H1 (cell line): ENCODE data around the gene VPS35L. TPM values are rescaled to one million over a fixed set of nuclear protein-coding genes. Genes with fewer than 3 reads are reported as not detected.

Experiments
- CTCF ChIA-PET: fragments of 300-600 bp; sonication (Branson Sonifier 250); formaldehyde crosslinking; loops from one replicate; lab custom pipeline; 2021; ENCODE audit not compliant: partially characterized antibody; lab: Charles Lee
- POLR2A ChIA-PET: fragments of 300-600 bp; sonication (Branson Sonifier 250); formaldehyde crosslinking; loops from one replicate; lab custom pipeline; 2021; ENCODE audit warnings: inconsistent platforms; ENCODE audit not compliant: partially characterized antibody; lab: Charles Lee
- DNase-seq, 2 experiments: peaks; one replicate each; pipeline versions ENCODE4 v3.0.0 to v3.0.0-alpha.2; 2010 to 2022; ENCODE audit warnings: low spot score in 2 of 2, low read depth in 1 of 2, mixed read lengths in 1 of 2
- FAIRE-seq: peaks from 2 replicates; lab custom pipeline; 2011; peaks lifted over from hg19 to GRCh38; lab: Jason Lieb, UNC
- H2AFZ ChIP-seq: 2 replicates; pipeline ENCODE4 v1.8.1; 2012; ENCODE audit warnings: low read length, inconsistent platforms
- H2AK5ac ChIP-seq: 2 replicates; pipeline ENCODE4 v1.6.1; 2013; ENCODE audit warnings: low read depth, low read length
- H2BK120ac ChIP-seq: replicated peaks from 2 replicates; pipeline ENCODE3; 2013; ENCODE audit warnings: low read depth, low read length, inconsistent platforms
- H2BK12ac ChIP-seq: 2 replicates; pipeline ENCODE4 v1.6.1; 2013; ENCODE audit warnings: low read depth, low read length
- H2BK15ac ChIP-seq: 2 replicates; pipeline ENCODE4 v1.6.1; 2013; ENCODE audit warnings: low read length
- H2BK20ac ChIP-seq: 2 replicates; pipeline ENCODE4 v1.6.1; 2013; ENCODE audit warnings: low read length
- H2BK5ac ChIP-seq: 2 replicates; pipeline ENCODE4 v1.6.1; 2013; ENCODE audit warnings: low read depth, low read length
- H3K14ac ChIP-seq: 2 replicates; pipeline ENCODE4 v1.6.1; 2013; ENCODE audit warnings: inconsistent platforms; ENCODE audit not compliant: insufficient read length
- H3K18ac ChIP-seq: 2 replicates; pipeline ENCODE4 v1.6.1; 2013; ENCODE audit warnings: low read length; ENCODE audit errors: extremely low read depth
- H3K23ac ChIP-seq: 2 replicates; pipeline ENCODE4 v1.6.1; 2013; ENCODE audit warnings: inconsistent platforms; ENCODE audit not compliant: insufficient read length
- H3K23me2 ChIP-seq: 2 replicates; pipeline ENCODE4 v1.6.1; 2013; ENCODE audit warnings: low read depth, low read length
- H3K27ac ChIP-seq: 2 replicates; pipeline ENCODE4 v1.6.1; 2011; ENCODE audit warnings: low read depth, low read length, inconsistent platforms
- H3K27me3 ChIP-seq, 4 experiments: replicated peaks in 1 of 4; 1 replicate in 1 of 4; 2 replicates in 3 of 4; pipeline versions ENCODE4 v1.6.1 to v1.8.1; 2011 to 2013; ENCODE audit warnings: low read length in 3 of 4, mild to moderate bottlenecking in 3 of 4, inconsistent platforms in 2 of 4, mixed read lengths in 2 of 4, moderate library complexity in 1 of 4; ENCODE audit not compliant: control insufficient read depth in 3 of 4, insufficient read depth in 3 of 4; ENCODE audit errors: extremely low read depth in 1 of 4
- H3K36me3 ChIP-seq, 4 experiments: 2 replicates each; pipeline versions ENCODE4 v1.6.1 to v1.8.1; 2011 to 2013; ENCODE audit warnings: mild to moderate bottlenecking in 4 of 4, low read length in 3 of 4, moderate library complexity in 2 of 4, control low read depth in 1 of 4, inconsistent platforms in 1 of 4; ENCODE audit not compliant: insufficient read depth in 4 of 4, control insufficient read depth in 2 of 4
- H3K4ac ChIP-seq: replicated peaks from 2 replicates; pipeline ENCODE3; 2013; ENCODE audit warnings: low read length, low read depth, mixed read lengths, inconsistent platforms; ENCODE audit not compliant: insufficient read length
- H3K4me1 ChIP-seq, 4 experiments: replicated peaks in 1 of 4; 1 replicate in 1 of 4; 2 replicates in 3 of 4; pipeline versions ENCODE4 v1.6.1 to v1.8.1; 2011 to 2013; ENCODE audit warnings: low read length in 3 of 4, inconsistent platforms in 2 of 4, mixed read lengths in 1 of 4; ENCODE audit not compliant: insufficient read depth in 4 of 4, control insufficient read depth in 3 of 4
- H3K4me2 ChIP-seq, 2 experiments: 2 replicates each; pipeline versions ENCODE4 v1.6.1 to v1.8.1; 2011 to 2013; ENCODE audit warnings: low read depth in 2 of 2, low read length in 2 of 2, control low read depth in 1 of 2, inconsistent platforms in 1 of 2, mild to moderate bottlenecking in 1 of 2; ENCODE audit not compliant: insufficient read depth in 1 of 2
- H3K4me3 ChIP-seq, 4 experiments: fragments of 200-600, 300-600 bp in 1 of 4; sonication (generic), shearing (Covaris generic), sonication (Bioruptor Twin) in 1 of 4; 2 replicates each; pipeline versions ENCODE4 v1.5.1 to v1.8.1; 2011 to 2016; ENCODE audit warnings: low read length in 4 of 4, low read depth in 3 of 4, control low read depth in 2 of 4, inconsistent platforms in 2 of 4, mild to moderate bottlenecking in 2 of 4, mixed read lengths in 1 of 4, moderate library complexity in 1 of 4; ENCODE audit not compliant: insufficient read depth in 2 of 4; ENCODE audit errors: extremely low read depth in 1 of 4
- H3K56ac ChIP-seq: replicated peaks from 2 replicates; pipeline ENCODE3; 2013; ENCODE audit warnings: low read depth, mild to moderate bottlenecking, mixed read lengths, low read length, inconsistent platforms; ENCODE audit not compliant: insufficient read length
- H3K79me1 ChIP-seq: 2 replicates; pipeline ENCODE4 v1.6.1; 2013; ENCODE audit warnings: low read depth, low read length, control low read depth
- H3K79me2 ChIP-seq, 2 experiments: 2 replicates each; pipeline versions ENCODE4 v1.6.1 to v1.8.1; 2012 to 2013; ENCODE audit warnings: low read length in 2 of 2, mild to moderate bottlenecking in 2 of 2, inconsistent platforms in 1 of 2; ENCODE audit not compliant: insufficient read depth in 2 of 2, control insufficient read depth in 1 of 2
- H3K9ac ChIP-seq, 4 experiments: replicated peaks in 1 of 4; 1 replicate in 1 of 4; 2 replicates in 3 of 4; pipeline versions ENCODE4 v1.6.1 to v1.8.1; 2011 to 2013; ENCODE audit warnings: low read depth in 3 of 4, low read length in 3 of 4, control low read depth in 2 of 4, mild to moderate bottlenecking in 2 of 4, moderate library complexity in 2 of 4, inconsistent platforms in 1 of 4; ENCODE audit errors: extremely low read depth in 1 of 4
- H3K9me3 ChIP-seq, 2 experiments: 2 replicates each; pipeline versions ENCODE4 v1.6.1 to v1.8.1; 2012 to 2013; ENCODE audit warnings: mild to moderate bottlenecking in 2 of 2, moderate library complexity in 2 of 2, control low read depth in 1 of 2, inconsistent platforms in 1 of 2, low read depth in 1 of 2, low read length in 1 of 2, mixed read lengths in 1 of 2; ENCODE audit not compliant: insufficient read depth in 2 of 2
- H4K20me1 ChIP-seq, 2 experiments: replicated peaks in 1 of 2; 2 replicates each; pipeline versions ENCODE3 to v1.8.1; 2011 to 2013; ENCODE audit warnings: inconsistent platforms in 2 of 2, low read length in 2 of 2, mild to moderate bottlenecking in 1 of 2; ENCODE audit not compliant: insufficient read depth in 2 of 2, control insufficient read depth in 1 of 2
- H4K5ac ChIP-seq: 2 replicates; pipeline ENCODE4 v1.6.1; 2013; ENCODE audit warnings: low read length, low read depth, mixed read lengths, inconsistent platforms; ENCODE audit not compliant: insufficient read length
- H4K8ac ChIP-seq: 2 replicates; pipeline ENCODE4 v1.8.0; 2013; ENCODE audit warnings: mild to moderate bottlenecking, moderate library complexity, low read length, inconsistent platforms; ENCODE audit not compliant: insufficient read depth; ENCODE audit errors: extremely low read depth
- H4K91ac ChIP-seq: replicated peaks from 2 replicates; pipeline ENCODE3; 2013; ENCODE audit warnings: low read length, mixed read lengths, inconsistent platforms; ENCODE audit not compliant: insufficient read length
- POU5F1 ChIP-seq: IDR thresholded peaks from 2 replicates; pipeline ENCODE4 v1.6.1; 2011; ENCODE audit warnings: low read depth, mild to moderate bottlenecking, low read length, moderate library complexity
- WGBS, 2 experiments: shearing (Covaris generic) in 1 of 2; methylation state at CpG; one replicate each; pipeline versions ENCODE4 v1.1.6 to v1.1.7; 2013 to 2015; ENCODE audit warnings: low lambda C conversion rate in 2 of 2, mixed read lengths in 2 of 2, inconsistent platforms in 1 of 2, low coverage in 1 of 2, missing lambda C conversion rate in 1 of 2; ENCODE audit not compliant: insufficient replicate concordance in 2 of 2, insufficient coverage in 1 of 2, insufficient read length in 1 of 2; ENCODE audit errors: extremely low coverage in 1 of 2, missing lambda C conversion rate in 1 of 2; 5-methylcytosine and 5-hydroxymethylcytosine counted together
- polyA plus RNA-seq, 7 experiments: library from polyadenylated mRNA; depleted of rRNA in 3 of 7; stranded (reverse) in 5 of 7; unstranded in 2 of 7; fragments of >200 nt in 5 of 7; fragments of 200-250 nt in 2 of 7; gene quantifications; 1 replicate in 5 of 7; 2 replicates in 1 of 7; 4 replicates in 1 of 7; pipeline versions ENCODE4 v1.2.1 to v1.2.3, GENCODE V29; 2011 to 2013; ENCODE audit warnings: missing spikeins in 2 of 7, mixed read lengths in 2 of 7
- total RNA-seq: library from RNA; stranded (reverse); fragmentation: NEBNext Ultra II Directional; extraction: Animal tissue kit (Norgen Biotek cat#: 25700); gene quantifications from 2 replicates; pipeline ENCODE4 v1.2.1, GENCODE V29; 2021
- TF ChIP-seq, protein P1 (sequence below): IDR thresholded peaks from 2 replicates; pipeline ENCODE4 v1.6.1; 2012; ENCODE audit warnings: inconsistent platforms

The VPS35L gene
- total and polyA plus RNA-seq, 2 of the 8 experiments (the other 6 are each of a cell fraction or from before 2014, with no cell fraction given) = 31.5 to 57.1 TPM

DNA sequence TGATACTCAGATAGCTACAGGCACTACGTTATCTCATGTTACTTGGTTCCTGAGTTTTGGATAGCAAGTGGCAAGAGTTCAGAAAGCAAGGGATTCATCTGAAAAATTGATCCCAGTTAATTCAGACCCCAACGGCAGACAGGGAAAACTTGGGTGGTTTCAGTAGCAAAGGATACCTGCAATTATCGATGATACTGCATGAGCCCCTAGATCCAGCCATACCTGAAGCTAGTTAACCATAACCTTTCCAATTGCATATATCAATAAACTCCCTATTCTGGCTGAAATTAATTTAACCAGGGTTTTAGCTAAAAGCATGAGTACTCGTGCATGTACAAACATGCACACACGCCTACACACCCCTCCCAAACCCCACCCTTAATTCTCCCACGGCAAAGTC lies 158.2 kb downstream of the VPS35L start:
- 91% methylated on average over 6 of the region's 6 CpGs; no CpG with 5 or more reads in 1 of the 2 experiments for WGBS, 2 experiments
- H3K4me3 ChIP-seq = no peak overlapping the region
- H3K36me3 ChIP-seq = peaks cover 23 to 63% (median 32%) of the 10 kb centered on the region in 4 experiments; a peak in 7 of 8 replicates
- H3K18ac ChIP-seq = no peak overlapping the region
- CTCF ChIA-PET = interaction anchor here (1.0 to 1.6 kb wide), 2 partner anchors 9 to 173 kb away, joined by 4 to 5 read pairs; no protein-coding TSS in a partner anchor
- H2BK12ac ChIP-seq = no peak overlapping the region
- DNase-seq (no peak), FAIRE-seq (no peak)
- no peaks in the 10 kb centered on the region for H3K27me3 ChIP-seq
- no peak overlapping the region for H3K23ac ChIP-seq
- peaks cover 18% of the 10 kb centered on the region; the same call in 1 of the 2 replicates for H3K79me1 ChIP-seq
- no peak overlapping the region for H4K5ac ChIP-seq
- H2BK20ac ChIP-seq = no peak overlapping the region
- H3K4me2 ChIP-seq = no peak overlapping the region
- no peak overlapping the region for H3K56ac ChIP-seq
- peaks cover 2% of the 10 kb centered on the region; the same call in 1 of the 2 replicates for H3K23me2 ChIP-seq
- POLR2A ChIA-PET = interaction anchor here (0.6 to 2.6 kb wide), 9 partner anchors 8 to 169 kb away, joined by 3 to 9 read pairs (median 3); no protein-coding TSS in a partner anchor
- H2BK5ac ChIP-seq = no peak overlapping the region
- no peak overlapping the region for H3K27ac ChIP-seq
- no peak overlapping the region for H4K91ac ChIP-seq
- TF ChIP-seq, protein P1, sequence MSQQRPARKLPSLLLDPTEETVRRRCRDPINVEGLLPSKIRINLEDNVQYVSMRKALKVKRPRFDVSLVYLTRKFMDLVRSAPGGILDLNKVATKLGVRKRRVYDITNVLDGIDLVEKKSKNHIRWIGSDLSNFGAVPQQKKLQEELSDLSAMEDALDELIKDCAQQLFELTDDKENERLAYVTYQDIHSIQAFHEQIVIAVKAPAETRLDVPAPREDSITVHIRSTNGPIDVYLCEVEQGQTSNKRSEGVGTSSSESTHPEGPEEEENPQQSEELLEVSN = no peak
- no peak for TF ChIP-seq POU5F1
- no peak overlapping the region for H3K4ac ChIP-seq
- no peak overlapping the region for H3K14ac ChIP-seq
- no peak overlapping the region for H2BK120ac ChIP-seq
- no peak overlapping the region for H2AK5ac ChIP-seq
- peaks cover 40 to 93% of the 10 kb centered on the region in 2 experiments for H3K79me2 ChIP-seq
- H2BK15ac ChIP-seq = no peak overlapping the region
- H3K4me1 ChIP-seq = peaks cover 15 to 50% (median 29%) of the 10 kb centered on the region in 4 experiments
- no peak overlapping the region for H2AFZ ChIP-seq
- H4K8ac ChIP-seq = no peak overlapping the region
- no peak overlapping the region for H3K9ac ChIP-seq
- no peaks in the 10 kb centered on the region for H3K9me3 ChIP-seq
- peaks cover 40 to 44% of the 10 kb centered on the region in 2 experiments for H4K20me1 ChIP-seq
